ENCODE measurements around the gene RENBP.

- TF ChIP-seq CTCF (conservative IDR thresholded peaks at IDR 0.05 in 1 of 2, IDR thresholded peaks at IDR 0.05 in 1 of 2; ENCODE audit: extremely low read depth in 1 of 2, insufficient read depth in 1 of 2, low read depth in 1 of 2, low read length in 2 of 2) (no peak), EZH2 (IDR thresholded peaks at IDR 0.05; ENCODE audit: borderline replicate concordance, low read length) (no peak)
These were observed 46.7 kb upstream of the RENBP start for GRCh38 chrX:153991013-153991580.

All from mammary epithelial cell (primary cell).